ENCODE measurements around the gene NCK2.

The NCK2 gene

GRCh38 chr2:105935063-105935462, 190.4 kb downstream of the NCK2 start:
- no peak for DNase-seq

GRCh38 chr2:105936954-105937353, 192.2 kb downstream of the NCK2 start:
- DNase-seq, result no peak

GRCh38 chr2:105937498-105938097, 192.9 kb downstream of the NCK2 start:
- DNase-seq, result no peak

Data from NCI-H446 (cell line).